GM23338 (cell line): ENCODE results near the gene FUT4. TPM values are rescaled to one million over a fixed set of nuclear protein-coding genes. Genes with fewer than 3 reads are reported as not detected.

Source experiments
- ATAC-seq: fragments of 200-7000 bp; cut with Tn5 transposase; 3 replicates; pipeline ENCODE4 v1.9.1; 2020
- DNase-seq: peaks from one replicate; pipeline ENCODE4 v3.0.0-alpha.2; 2015; ENCODE audit warnings: low spot score
- H2AFZ ChIP-seq: fragments of 200-600 bp; sonication (generic); 2 replicates; pipeline ENCODE4 v1.8.0; 2016; ENCODE audit warnings: antibody characterized with exemption, mild to moderate bottlenecking, moderate library complexity
- H3F3A ChIP-seq: fragments of 200-600 bp; sonication (generic); replicated peaks from 2 replicates; pipeline ENCODE4 v1.8.0; 2017; ENCODE audit warnings: antibody characterized with exemption, mixed run types, low read depth
- H3K27ac ChIP-seq: fragments of 200-600 bp; sonication (generic); 2 replicates; pipeline ENCODE4 v1.6.1; 2016; ENCODE audit warnings: low read depth
- H3K27me3 ChIP-seq: fragments of 200-600 bp; sonication (generic); 2 replicates; pipeline ENCODE4 v1.8.0; 2016; ENCODE audit warnings: mild to moderate bottlenecking, mixed run types, moderate library complexity; ENCODE audit not compliant: insufficient read depth
- H3K36me3 ChIP-seq: fragments of 200-600 bp; sonication (generic); 2 replicates; pipeline ENCODE4 v1.8.0; 2016; ENCODE audit warnings: mild to moderate bottlenecking; ENCODE audit not compliant: insufficient read depth
- H3K4me1 ChIP-seq: fragments of 200-600 bp; sonication (generic); 2 replicates; pipeline ENCODE4 v1.8.0; 2016; ENCODE audit warnings: mild to moderate bottlenecking, moderate library complexity; ENCODE audit not compliant: insufficient read depth
- H3K4me2 ChIP-seq: fragments of 200-600 bp; sonication (generic); 2 replicates; pipeline ENCODE4 v1.7.1; 2017; ENCODE audit warnings: mixed run types
- H3K4me3 ChIP-seq: fragments of 200-600 bp; sonication (generic); 2 replicates; pipeline ENCODE4 v1.6.1; 2016; ENCODE audit warnings: mixed run types
- H3K79me2 ChIP-seq: fragments of 200-600 bp; sonication (generic); replicated peaks from 2 replicates; pipeline ENCODE4 v1.8.0; 2017; ENCODE audit warnings: mild to moderate bottlenecking; ENCODE audit not compliant: insufficient read depth
- H3K9me2 ChIP-seq: fragments of 200-600 bp; sonication (generic); 2 replicates; pipeline ENCODE4 v1.8.0; 2017; ENCODE audit not compliant: insufficient read depth
- H4K20me1 ChIP-seq: fragments of 200-600 bp; sonication (generic); replicated peaks from 2 replicates; pipeline ENCODE4 v1.8.0; 2017; ENCODE audit warnings: mild to moderate bottlenecking; ENCODE audit not compliant: insufficient read depth
- H3K27ac Mint-ChIP-seq: 2 replicates; pipeline ENCODE4 v1.8.0; 2020; ENCODE audit warnings: inconsistent platforms, mild to moderate bottlenecking, moderate library complexity, mixed read lengths
- H3K27me3 Mint-ChIP-seq: 3 replicates; pipeline ENCODE4 v1.8.0; 2022; ENCODE audit warnings: low read depth, mild to moderate bottlenecking, moderate library complexity, mixed read lengths, inconsistent platforms; ENCODE audit not compliant: insufficient read depth, poor library complexity
- H3K36me3 Mint-ChIP-seq: 3 replicates; pipeline ENCODE4 v1.8.0; 2021; ENCODE audit warnings: low read depth, mild to moderate bottlenecking, inconsistent platforms, moderate library complexity, mixed read lengths
- H3K4me1 Mint-ChIP-seq: 3 replicates; pipeline ENCODE4 v1.8.0; 2020; ENCODE audit warnings: mild to moderate bottlenecking, inconsistent platforms, mixed read lengths
- H3K4me3 Mint-ChIP-seq: 3 replicates; pipeline ENCODE4 v1.8.0; 2021; ENCODE audit warnings: moderate library complexity, mild to moderate bottlenecking, inconsistent platforms, mixed read lengths
- H3K9me3 Mint-ChIP-seq: 3 replicates; pipeline ENCODE4 v1.8.0; 2020; ENCODE audit warnings: moderate library complexity, mild to moderate bottlenecking, inconsistent platforms, mixed read lengths
- EZH2 ChIP-seq: fragments of 200-600 bp; sonication (generic); IDR thresholded peaks from one replicate; pipeline ENCODE4 v1.8.0; 2017; ENCODE audit warnings: antibody characterized with exemption, mild to moderate bottlenecking, low read depth; ENCODE audit not compliant: unreplicated experiment
- NANOG ChIP-seq: IDR thresholded peaks from 2 replicates; pipeline ENCODE4 v1.6.1; 2016; ENCODE audit warnings: antibody characterized with exemption, borderline replicate concordance
- REST ChIP-seq: IDR thresholded peaks from one replicate; pipeline ENCODE4 v1.6.1; 2018; ENCODE audit warnings: antibody characterized with exemption; ENCODE audit not compliant: unreplicated experiment
- polyA plus RNA-seq: library from polyadenylated mRNA; unstranded; fragments of >200 nt; fragmentation: Nextera tagmentation; extraction: Ambion mirVana; gene quantifications from 2 replicates; pipeline ENCODE4 v1.2.1, GENCODE V29; 2016
- total RNA-seq: library from RNA; depleted of rRNA; stranded (reverse); fragments of >200 nt; shearing (Covaris generic); gene quantifications from 2 replicates; pipeline ENCODE4 v1.2.3, GENCODE V29; 2014
- TF ChIP-seq, protein P1 (sequence below), 2 experiments: fragments of 200-600 bp in 1 of 2; sonication (generic) in 1 of 2; conservative IDR thresholded peaks; 2 replicates each; pipeline versions ENCODE4 v1.5.1 to v1.6.1; 2016 to 2017; ENCODE audit warnings: antibody characterized with exemption in 2 of 2, low read depth in 2 of 2, mild to moderate bottlenecking in 2 of 2, moderate library complexity in 1 of 2

Gene FUT4
- total and polyA plus RNA-seq, 2 experiments from 2014 or later: 2.4 to 7.4 TPM

GRCh38 chr11:94563848-94564467 lies 20.2 kb downstream of the FUT4 start (continued):
- TF ChIP-seq REST (no peak), EZH2 (no peak), NANOG (no peak)
- TF ChIP-seq, protein P1, sequence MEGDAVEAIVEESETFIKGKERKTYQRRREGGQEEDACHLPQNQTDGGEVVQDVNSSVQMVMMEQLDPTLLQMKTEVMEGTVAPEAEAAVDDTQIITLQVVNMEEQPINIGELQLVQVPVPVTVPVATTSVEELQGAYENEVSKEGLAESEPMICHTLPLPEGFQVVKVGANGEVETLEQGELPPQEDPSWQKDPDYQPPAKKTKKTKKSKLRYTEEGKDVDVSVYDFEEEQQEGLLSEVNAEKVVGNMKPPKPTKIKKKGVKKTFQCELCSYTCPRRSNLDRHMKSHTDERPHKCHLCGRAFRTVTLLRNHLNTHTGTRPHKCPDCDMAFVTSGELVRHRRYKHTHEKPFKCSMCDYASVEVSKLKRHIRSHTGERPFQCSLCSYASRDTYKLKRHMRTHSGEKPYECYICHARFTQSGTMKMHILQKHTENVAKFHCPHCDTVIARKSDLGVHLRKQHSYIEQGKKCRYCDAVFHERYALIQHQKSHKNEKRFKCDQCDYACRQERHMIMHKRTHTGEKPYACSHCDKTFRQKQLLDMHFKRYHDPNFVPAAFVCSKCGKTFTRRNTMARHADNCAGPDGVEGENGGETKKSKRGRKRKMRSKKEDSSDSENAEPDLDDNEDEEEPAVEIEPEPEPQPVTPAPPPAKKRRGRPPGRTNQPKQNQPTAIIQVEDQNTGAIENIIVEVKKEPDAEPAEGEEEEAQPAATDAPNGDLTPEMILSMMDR (conservative IDR thresholded peaks at IDR 0.05; ENCODE audit: low read depth in 2 of 2): no peak

DNA sequence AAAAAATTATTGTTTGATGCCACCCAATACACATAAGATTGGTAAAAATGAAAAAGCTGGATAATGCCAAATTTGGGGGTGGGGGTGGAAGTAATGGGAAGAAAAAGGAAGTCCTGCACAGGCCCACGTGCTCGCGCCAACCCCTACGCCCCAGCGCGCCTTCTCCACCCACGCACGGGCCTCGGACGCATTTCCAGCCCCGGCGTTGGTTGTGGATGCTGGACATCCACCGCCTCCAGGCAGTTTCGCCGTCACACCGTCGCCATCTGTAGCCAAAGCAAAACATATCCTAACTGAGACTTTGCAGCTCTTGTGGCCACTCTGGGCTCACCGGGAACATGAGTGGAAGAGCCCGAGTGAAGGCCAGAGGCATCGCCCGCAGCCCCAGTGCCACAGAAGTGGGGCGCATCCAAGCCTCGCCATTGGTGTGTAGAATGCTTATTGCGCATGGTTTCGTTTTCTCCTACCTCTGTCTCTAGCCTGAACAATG lies 23.5 kb downstream of the FUT4 start, which contains the start of gene PIWIL4:
PIWIL4 (plus strand) TSS at position 188 of the 490 bp plus-strand sequence; CDS start at position 339, 151 bp downstream.
- H3K36me3 Mint-ChIP-seq: no peaks in the 10 kb centered on the region
- peaks cover 3% of the 10 kb centered on the region for H3K27me3 Mint-ChIP-seq
- Histone ChIP-seq H3K27ac (no peak within 1 kb of the TSS), H3K4me3 (no peak within 1 kb of the TSS), H3K36me3 (no peaks in the 10 kb centered on the region), H3K9me2 (no peaks in the 10 kb centered on the region; the same call in 1 of the 2 replicates), H3K4me2 (no peak within 1 kb of the TSS), H3F3A (no peaks in the 10 kb centered on the region), H3K4me1 (no peaks in the 10 kb centered on the region), H4K20me1 (no peaks in the 10 kb centered on the region), H3K27me3 (no peaks in the 10 kb centered on the region), H2AFZ (no peak within 1 kb of the TSS), H3K79me2 (no peaks in the 10 kb centered on the region)
- no peaks in the 10 kb centered on the region; the same call in 2 of the 3 replicates for H3K9me3 Mint-ChIP-seq
- H3K4me1 Mint-ChIP-seq: peaks cover 8% of the 10 kb centered on the region; the same call in 2 of the 3 replicates
- no peak within 1 kb of the TSS for H3K4me3 Mint-ChIP-seq
- no peak for ATAC-seq
- no peak for DNase-seq
- TF ChIP-seq, protein P1 (conservative IDR thresholded peaks at IDR 0.05; ENCODE audit: low read depth in 2 of 2): peak in 1 of 2 experiments; percentile 24; a peak in 1 of 4 replicates
- TF ChIP-seq REST: no peak
- H3K27ac Mint-ChIP-seq: no peak within 1 kb of the TSS
